ENCODE data around the gene PPT2.
A peak's percentile ranks its signal among the peaks of the same experiment; 100 is the strongest.

PPT2 gene

GRCh38 chr6:32149932-32150870 is 3.7 kb upstream of the PPT2 start:
- H3K27me3 ChIP-seq: no peaks in the 10 kb centered on the region
- intact Hi-C loops (cut with DNase I; ENCODE audit: low total_unique reads): loop anchor here (5.0 kb wide), 1 partner anchor 63 kb away; no protein-coding TSS in a partner anchor
- no peaks in the 10 kb centered on the region for H3K9me3 ChIP-seq
- peak overlapping the region; percentile 67 to 81 for H3K4me3 ChIP-seq
- peak overlapping the region; percentile 5 to 98 for H3K27ac ChIP-seq
- H3K4me1 ChIP-seq: peaks cover 0 to 39% (median 33%) of the 10 kb centered on the region in 4 donors
- peaks cover 4 to 11% (median 11%) of the 10 kb centered on the region in 3 donors for H3K36me3 ChIP-seq
- TF ChIP-seq CTCF (IDR thresholded peaks at IDR 0.05): no peak
- DNase-seq: no peak

- DNase-seq: no peak
- Histone ChIP-seq H3K36me3 (peaks cover 4 to 19% (median 11%) of the 10 kb centered on the region in 3 donors), H3K4me3 (peak overlapping the region; percentile 67 to 81), H3K9me3 (no peaks in the 10 kb centered on the region), H3K27ac (peak overlapping the region; percentile 92 to 98), H3K4me1 (peaks cover 0 to 49% (median 39%) of the 10 kb centered on the region in 4 donors), H3K27me3 (no peaks in the 10 kb centered on the region)
- TF ChIP-seq CTCF (IDR thresholded peaks at IDR 0.05): no peak
- intact Hi-C loops (cut with DNase I; ENCODE audit: low total_unique reads): loop anchor here (5.0 kb wide), 1 partner anchor 64 kb away; no protein-coding TSS in a partner anchor
Observed at GRCh38 chr6:32151181-32151862, 2.6 kb upstream of the PPT2 start.

GRCh38 chr6:32151863-32152768 is 1.8 kb upstream of the PPT2 start, which contains the start of gene PRRT1:
Gene PRRT1 (minus strand): TSS chr6:32151939. CDS start chr6:32151827, 112 bp downstream.
- no peaks in the 10 kb centered on the region for H3K27me3 ChIP-seq
- intact Hi-C loops (cut with DNase I; ENCODE audit: low total_unique reads): loop anchor here (5.0 kb wide), 1 partner anchor 65 kb away; no protein-coding TSS in a partner anchor

GRCh38 chr6:32152769-32153563 is 975 bp upstream of the PPT2 start:
- TF ChIP-seq CTCF (IDR thresholded peaks at IDR 0.05): no peak
- peaks cover 10 to 36% (median 19%) of the 10 kb centered on the region in 3 donors for H3K36me3 ChIP-seq
- peak overlapping the region; percentile 67 to 81 for H3K4me3 ChIP-seq
- H3K27me3 ChIP-seq: no peaks in the 10 kb centered on the region
- DNase-seq: peak in 1 of 2 donors; percentile 46
- peak overlapping the region; percentile 92 to 98 for H3K27ac ChIP-seq
- no peaks in the 10 kb centered on the region for H3K9me3 ChIP-seq
- H3K4me1 ChIP-seq: peaks cover 0 to 49% (median 39%) of the 10 kb centered on the region in 4 donors
- intact Hi-C loops (cut with DNase I; ENCODE audit: low total_unique reads): loop anchor here (5.0 kb wide), 1 partner anchor 66 kb away; no protein-coding TSS in a partner anchor

More at GRCh38 chr6:32151863-32152768, 1.8 kb upstream of the PPT2 start, which contains the start of gene PRRT1:
- peak within 1 kb of the TSS; percentile 67 to 81 for H3K4me3 ChIP-seq
- H3K27ac ChIP-seq: peak within 1 kb of the TSS; percentile 92 to 98
- H3K36me3 ChIP-seq: peaks cover 4 to 27% (median 11%) of the 10 kb centered on the region in 3 donors
- H3K4me1 ChIP-seq: peaks cover 0 to 49% (median 39%) of the 10 kb centered on the region in 4 donors
- no peaks in the 10 kb centered on the region for H3K9me3 ChIP-seq
- no peak for TF ChIP-seq CTCF (IDR thresholded peaks at IDR 0.05)
- DNase-seq: no peak
